Prostate gland (tissue), 2 donors: ENCODE results near the gene SLC43A3. TPM values are rescaled to one million over a fixed set of nuclear protein-coding genes. Genes with fewer than 3 reads are reported as not detected.

Source experiments
- DNase-seq: peaks from one replicate; pipeline ENCODE4 v3.0.0-alpha.2; 2019; ENCODE audit warnings: low spot score
- H3K27ac ChIP-seq, 2 donors: fragments of 200-600 bp; sonication (generic); 2 replicates each; pipeline ENCODE4 v1.5.1; 2017 to 2019
- H3K27me3 ChIP-seq: fragments of 200-600 bp; sonication (generic); replicated peaks from 2 replicates; pipeline ENCODE4 v1.5.1; 2019; ENCODE audit not compliant: insufficient read depth
- H3K36me3 ChIP-seq, 2 donors: fragments of 200-600 bp; sonication (generic); 1 replicate in 1 of 2; 2 replicates in 1 of 2; pipeline versions ENCODE4 v1.5.1 to v1.8.1; 2017 to 2019
- H3K4me1 ChIP-seq: fragments of 200-600 bp; sonication (generic); replicated peaks from 2 replicates; pipeline ENCODE4 v1.5.1; 2019
- H3K4me3 ChIP-seq, 2 donors: fragments of 200-600 bp; sonication (generic); 2 replicates each; pipeline ENCODE4 v1.5.1; 2017 to 2019
- H3K9me3 ChIP-seq: fragments of 200-600 bp; sonication (generic); 2 replicates; pipeline ENCODE4 v1.5.1; 2017
- CTCF ChIP-seq, 4 experiments: fragments of 200-600 bp in 2 of 4; fragments of 450-650 bp in 2 of 4; sonication (generic) in 2 of 4; IDR thresholded peaks; 1 replicate in 3 of 4; 2 replicates in 1 of 4; pipeline ENCODE4 v1.5.1; 2016 to 2019; ENCODE audit warnings: antibody characterized with exemption in 4 of 4, mild to moderate bottlenecking in 2 of 4, moderate library complexity in 2 of 4
- POLR2A ChIP-seq: fragments of 450-650 bp; IDR thresholded peaks from one replicate; pipeline ENCODE4 v1.6.1; 2016; ENCODE audit warnings: antibody characterized with exemption, mild to moderate bottlenecking
- POLR2AphosphoS5 ChIP-seq: sonication (generic); formaldehyde crosslinking; IDR thresholded peaks from one replicate; pipeline ENCODE4 v1.6.1; 2017; ENCODE audit warnings: antibody characterized with exemption
- WGBS: methylation state at CpG from one replicate; pipeline ENCODE4 v1.1.5; 2018; 5-methylcytosine and 5-hydroxymethylcytosine counted together
- intact Hi-C: fragments of 100-400 bp; cut with DNase I; formaldehyde crosslinking; loops from one replicate; pipeline ENCODE4 v1.14.2; 2022
- total RNA-seq, 2 donors: library from RNA; depleted of rRNA; stranded (reverse); fragments of >200 nt; gene quantifications; one replicate each; pipeline ENCODE4 v1.1.0, GENCODE V29; 2016

Gene SLC43A3
- total RNA-seq, 2 donors from 2014 or later: 23.3 to 39.8 TPM

DNA sequence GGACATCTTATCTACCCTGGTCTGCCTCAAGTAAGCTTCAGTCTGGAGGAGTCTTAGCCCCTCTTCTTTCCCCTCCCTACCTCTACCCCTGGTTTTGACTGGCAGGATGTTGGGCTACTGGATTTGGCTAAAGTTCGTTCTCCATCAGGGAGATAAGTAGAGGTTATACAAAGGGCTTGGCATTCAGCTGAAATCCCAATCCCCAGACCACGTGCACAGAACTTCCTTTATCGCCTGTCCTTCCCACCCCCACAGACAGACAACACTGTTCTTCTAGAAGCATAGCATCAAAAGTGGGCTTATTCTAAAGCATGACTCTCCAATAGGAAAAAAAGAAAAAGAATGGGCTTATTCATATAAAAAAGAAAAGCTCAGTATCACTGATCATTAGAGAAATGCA, 53.8 kb downstream of the SLC43A3 start:
- intact Hi-C loops: no loop called here
- WGBS: 61% methylated on average over 3 of the region's 3 CpGs

DNA sequence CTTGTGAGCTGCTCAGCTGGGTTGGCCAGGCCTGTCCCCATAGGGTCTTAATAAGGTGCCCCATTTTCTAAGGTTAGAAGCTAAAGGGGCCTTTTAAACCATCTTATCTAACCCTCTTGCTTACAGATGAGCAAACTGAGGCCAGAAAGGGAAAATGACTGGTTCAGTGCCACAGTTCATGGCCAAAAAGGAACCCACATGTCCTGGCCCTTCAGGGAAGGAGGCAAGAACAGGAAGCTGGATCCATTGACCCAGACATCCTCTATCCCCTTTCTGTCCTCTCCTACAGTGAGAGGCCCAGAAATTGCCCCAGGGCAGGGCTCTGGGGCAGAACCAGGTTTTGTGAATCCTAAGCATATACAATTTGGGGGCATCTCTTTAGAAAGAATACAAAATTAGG, 56.0 kb downstream of the SLC43A3 start:
- H3K4me3 ChIP-seq: no peak overlapping the region
- TF ChIP-seq CTCF (IDR thresholded peaks at IDR 0.05): no peak
- TF ChIP-seq POLR2AphosphoS5: no peak
- no peaks in the 10 kb centered on the region for H3K4me1 ChIP-seq
- H3K27me3 ChIP-seq: no peaks in the 10 kb centered on the region
- H3K36me3 ChIP-seq: no peaks in the 10 kb centered on the region
- intact Hi-C loops: no loop called here
- no peak for DNase-seq
- no peak overlapping the region for H3K27ac ChIP-seq
- no peaks in the 10 kb centered on the region for H3K9me3 ChIP-seq

More for the DNA sequence above, 53.8 kb downstream of the SLC43A3 start:
- no peak overlapping the region for H3K4me3 ChIP-seq
- no peaks in the 10 kb centered on the region for H3K9me3 ChIP-seq
- peaks cover 5% of the 10 kb centered on the region for H3K27me3 ChIP-seq
- TF ChIP-seq CTCF (IDR thresholded peaks at IDR 0.05): no peak
- no peak for TF ChIP-seq POLR2A
- TF ChIP-seq POLR2AphosphoS5: no peak
- H3K27ac ChIP-seq: no peak overlapping the region
- DNase-seq: no peak
- H3K4me1 ChIP-seq: no peaks in the 10 kb centered on the region
- no peaks in the 10 kb centered on the region for H3K36me3 ChIP-seq

DNA sequence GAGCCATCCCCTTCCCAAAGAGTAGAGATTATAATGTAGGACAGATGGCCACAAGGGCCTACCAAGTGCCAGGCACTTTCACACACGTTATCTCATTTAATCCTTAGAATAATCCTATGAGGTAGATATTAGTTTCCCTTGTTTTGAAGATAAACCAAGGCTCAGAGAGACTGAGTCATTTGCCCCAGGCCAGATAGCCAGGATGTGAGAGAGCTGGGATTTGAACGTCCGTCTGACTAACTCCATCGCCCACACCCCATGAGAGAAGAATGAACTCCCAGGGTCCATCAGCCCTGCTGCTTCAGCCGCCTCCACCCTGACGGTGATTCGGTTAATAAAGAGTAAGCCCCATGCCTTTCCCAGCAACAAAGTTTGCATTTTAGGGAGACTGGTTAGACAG, 56.7 kb downstream of the SLC43A3 start:
- TF ChIP-seq CTCF (IDR thresholded peaks at IDR 0.05) (no peak), POLR2A (no peak), POLR2AphosphoS5 (no peak)
- no peaks in the 10 kb centered on the region for H3K27me3 ChIP-seq
- 84% methylated on average over 7 of the region's 7 CpGs for WGBS
- H3K36me3 ChIP-seq: no peaks in the 10 kb centered on the region
- no peak for DNase-seq
- no peaks in the 10 kb centered on the region for H3K4me1 ChIP-seq
- intact Hi-C loops: no loop called here
- H3K27ac ChIP-seq: no peak overlapping the region
- H3K9me3 ChIP-seq: no peaks in the 10 kb centered on the region
- H3K4me3 ChIP-seq: no peak overlapping the region

- Histone ChIP-seq H3K36me3 (no peaks in the 10 kb centered on the region), H3K27me3 (no peaks in the 10 kb centered on the region), H3K4me3 (no peak overlapping the region), H3K4me1 (no peaks in the 10 kb centered on the region), H3K27ac (no peak overlapping the region), H3K9me3 (no peaks in the 10 kb centered on the region)
- TF ChIP-seq POLR2AphosphoS5 (no peak), CTCF (IDR thresholded peaks at IDR 0.05) (no peak), POLR2A (no peak)
- no peak for DNase-seq
- 73% methylated on average over 5 of the region's 5 CpGs for WGBS
- intact Hi-C loops: no loop called here
Measured at GRCh38 chr11:57368845-57369232, 58.1 kb downstream of the SLC43A3 start.

- Histone ChIP-seq H3K4me1 (no peaks in the 10 kb centered on the region), H3K27me3 (no peaks in the 10 kb centered on the region), H3K36me3 (no peaks in the 10 kb centered on the region), H3K27ac (no peak overlapping the region), H3K4me3 (no peak overlapping the region), H3K9me3 (no peaks in the 10 kb centered on the region)
- TF ChIP-seq POLR2A: no peak
- no peak for TF ChIP-seq CTCF (IDR thresholded peaks at IDR 0.05)
- no peak for TF ChIP-seq POLR2AphosphoS5
- intact Hi-C loops: no loop called here
- no peak for DNase-seq
- WGBS: 69% methylated on average over 19 of the region's 19 CpGs
Measured at GRCh38 chr11:57368106-57368844, 58.6 kb downstream of the SLC43A3 start.
